Prostate gland (tissue), 2 donors: Measurements from ENCODE around the gene DUS3L. TPM values are rescaled to one million over a fixed set of nuclear protein-coding genes. Genes with fewer than 3 reads are reported as not detected.

Experiments
- DNase-seq: peaks from one replicate; pipeline ENCODE4 v3.0.0-alpha.2; 2019; ENCODE audit warnings: low spot score
- H3K27ac ChIP-seq, 2 donors: fragments of 200-600 bp; sonication (generic); 2 replicates each; pipeline ENCODE4 v1.5.1; 2017 to 2019
- H3K27me3 ChIP-seq: fragments of 200-600 bp; sonication (generic); replicated peaks from 2 replicates; pipeline ENCODE4 v1.5.1; 2019; ENCODE audit not compliant: insufficient read depth
- H3K36me3 ChIP-seq, 2 donors: fragments of 200-600 bp; sonication (generic); 1 replicate in 1 of 2; 2 replicates in 1 of 2; pipeline versions ENCODE4 v1.5.1 to v1.8.1; 2017 to 2019
- H3K4me1 ChIP-seq: fragments of 200-600 bp; sonication (generic); replicated peaks from 2 replicates; pipeline ENCODE4 v1.5.1; 2019
- H3K4me3 ChIP-seq, 2 donors: fragments of 200-600 bp; sonication (generic); 2 replicates each; pipeline ENCODE4 v1.5.1; 2017 to 2019
- H3K9me3 ChIP-seq: fragments of 200-600 bp; sonication (generic); 2 replicates; pipeline ENCODE4 v1.5.1; 2017
- POLR2A ChIP-seq: fragments of 450-650 bp; IDR thresholded peaks from one replicate; pipeline ENCODE4 v1.6.1; 2016; ENCODE audit warnings: antibody characterized with exemption, mild to moderate bottlenecking
- POLR2AphosphoS5 ChIP-seq: sonication (generic); formaldehyde crosslinking; IDR thresholded peaks from one replicate; pipeline ENCODE4 v1.6.1; 2017; ENCODE audit warnings: antibody characterized with exemption
- WGBS: methylation state at CpG from one replicate; pipeline ENCODE4 v1.1.5; 2018; 5-methylcytosine and 5-hydroxymethylcytosine counted together
- intact Hi-C: fragments of 100-400 bp; cut with DNase I; formaldehyde crosslinking; loops from one replicate; pipeline ENCODE4 v1.14.2; 2022
- total RNA-seq, 2 donors: library from RNA; depleted of rRNA; stranded (reverse); fragments of >200 nt; gene quantifications; one replicate each; pipeline ENCODE4 v1.1.0, GENCODE V29; 2016
- TF ChIP-seq, protein P1 (sequence below), 4 experiments: fragments of 200-600 bp in 2 of 4; fragments of 450-650 bp in 2 of 4; sonication (generic) in 2 of 4; IDR thresholded peaks; 1 replicate in 3 of 4; 2 replicates in 1 of 4; pipeline ENCODE4 v1.5.1; 2016 to 2019; ENCODE audit warnings: antibody characterized with exemption in 4 of 4, mild to moderate bottlenecking in 2 of 4, moderate library complexity in 2 of 4

DUS3L gene
- total RNA-seq, 2 donors from 2014 or later, result 43.8 to 57.5 TPM

DNA sequence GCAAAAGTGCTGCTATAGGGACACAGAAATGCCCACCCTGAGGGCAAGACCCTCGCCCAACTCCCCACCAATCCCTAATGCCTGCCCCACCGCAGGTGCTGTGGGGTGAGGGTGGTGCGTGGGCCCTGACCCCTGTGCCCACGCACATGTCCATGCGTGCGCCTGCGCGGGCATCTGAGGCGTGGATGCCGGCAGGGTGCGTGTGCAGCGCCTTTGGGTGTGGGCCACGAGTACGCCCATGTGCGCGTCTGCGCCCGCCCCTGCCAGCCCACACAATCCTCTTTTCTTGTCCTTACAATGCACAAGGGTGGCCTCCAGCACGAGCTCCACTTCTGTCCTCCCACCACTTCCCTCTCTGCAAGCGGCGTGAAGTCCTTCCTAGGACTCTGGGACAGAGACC lies 34.2 kb upstream of the DUS3L start:
- intact Hi-C loops, result no loop called here
- no peak for DNase-seq
- H3K27ac ChIP-seq, result no peak overlapping the region
- H3K9me3 ChIP-seq, result no peaks in the 10 kb centered on the region
- H3K4me3 ChIP-seq, result no peak overlapping the region
- TF ChIP-seq, protein P1, sequence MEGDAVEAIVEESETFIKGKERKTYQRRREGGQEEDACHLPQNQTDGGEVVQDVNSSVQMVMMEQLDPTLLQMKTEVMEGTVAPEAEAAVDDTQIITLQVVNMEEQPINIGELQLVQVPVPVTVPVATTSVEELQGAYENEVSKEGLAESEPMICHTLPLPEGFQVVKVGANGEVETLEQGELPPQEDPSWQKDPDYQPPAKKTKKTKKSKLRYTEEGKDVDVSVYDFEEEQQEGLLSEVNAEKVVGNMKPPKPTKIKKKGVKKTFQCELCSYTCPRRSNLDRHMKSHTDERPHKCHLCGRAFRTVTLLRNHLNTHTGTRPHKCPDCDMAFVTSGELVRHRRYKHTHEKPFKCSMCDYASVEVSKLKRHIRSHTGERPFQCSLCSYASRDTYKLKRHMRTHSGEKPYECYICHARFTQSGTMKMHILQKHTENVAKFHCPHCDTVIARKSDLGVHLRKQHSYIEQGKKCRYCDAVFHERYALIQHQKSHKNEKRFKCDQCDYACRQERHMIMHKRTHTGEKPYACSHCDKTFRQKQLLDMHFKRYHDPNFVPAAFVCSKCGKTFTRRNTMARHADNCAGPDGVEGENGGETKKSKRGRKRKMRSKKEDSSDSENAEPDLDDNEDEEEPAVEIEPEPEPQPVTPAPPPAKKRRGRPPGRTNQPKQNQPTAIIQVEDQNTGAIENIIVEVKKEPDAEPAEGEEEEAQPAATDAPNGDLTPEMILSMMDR (IDR thresholded peaks at IDR 0.05), result no peak
- TF ChIP-seq POLR2AphosphoS5, result no peak
- no peak for TF ChIP-seq POLR2A
- no peaks in the 10 kb centered on the region for H3K36me3 ChIP-seq
- WGBS, result 77% methylated on average over 21 of the region's 21 CpGs
- no peaks in the 10 kb centered on the region for H3K4me1 ChIP-seq
- no peaks in the 10 kb centered on the region for H3K27me3 ChIP-seq

DNA sequence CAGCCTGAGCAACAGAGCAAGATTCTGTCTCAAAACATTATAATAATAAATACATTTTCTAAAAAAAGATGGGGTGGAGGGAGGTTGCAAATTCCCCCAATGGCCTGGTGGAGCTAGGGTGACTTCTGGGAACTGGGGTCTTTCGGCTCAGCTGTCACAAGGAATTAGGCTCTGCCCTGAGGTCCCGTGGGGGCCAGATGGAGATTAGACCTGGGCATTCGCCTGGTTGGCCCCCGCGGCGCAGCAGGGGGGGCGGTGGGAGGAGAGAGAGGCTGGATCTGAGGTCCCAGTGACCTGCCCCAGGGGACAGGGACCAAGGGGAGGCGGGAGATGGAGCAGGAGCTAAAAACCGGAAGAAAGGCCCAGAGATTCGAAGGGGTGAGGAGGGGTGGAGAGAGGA lies 33.8 kb upstream of the DUS3L start:
- intact Hi-C loops, result no loop called here
- Histone ChIP-seq H3K27ac (no peak overlapping the region), H3K4me1 (no peaks in the 10 kb centered on the region), H3K36me3 (no peaks in the 10 kb centered on the region), H3K9me3 (no peaks in the 10 kb centered on the region), H3K4me3 (no peak overlapping the region), H3K27me3 (no peaks in the 10 kb centered on the region)
- WGBS, result 92% methylated on average over 10 of the region's 10 CpGs
- TF ChIP-seq, protein P1 (IDR thresholded peaks at IDR 0.05), result no peak
- TF ChIP-seq POLR2AphosphoS5 (no peak), POLR2A (no peak)
- DNase-seq, result no peak

DNA sequence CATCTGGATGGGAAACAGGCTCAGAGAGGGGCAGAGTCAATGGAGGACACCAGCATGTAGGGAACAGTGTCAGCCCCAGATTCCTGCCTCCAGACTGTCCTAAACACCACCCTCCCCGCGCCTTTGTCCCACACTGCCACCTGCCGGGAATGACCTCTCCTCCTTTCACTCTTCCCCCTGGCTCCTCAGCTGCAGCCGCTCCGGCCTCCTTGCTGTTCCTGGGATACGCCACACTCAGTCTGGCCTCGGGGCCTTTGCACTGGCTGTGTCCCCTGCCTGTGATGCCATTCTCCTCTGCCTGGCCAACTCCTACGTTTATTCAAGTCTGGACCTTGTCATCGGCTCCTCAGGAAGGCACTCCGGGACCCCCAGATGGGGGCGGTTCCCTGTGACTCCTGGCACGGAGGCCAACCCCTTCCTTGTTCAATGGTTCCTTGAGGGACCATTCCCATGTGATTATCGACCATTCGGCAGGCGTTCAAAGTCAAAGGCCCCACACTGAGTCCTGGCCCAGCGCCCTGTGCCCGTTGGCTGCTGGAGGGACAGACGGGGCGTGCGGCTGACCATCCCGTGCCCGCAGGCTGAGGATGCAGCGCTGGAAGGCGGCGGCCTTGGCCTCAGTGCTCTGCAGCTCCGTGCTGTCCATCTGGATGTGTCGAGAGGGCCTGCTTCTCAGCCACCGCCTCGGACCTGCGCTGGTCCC lies 32.8 kb upstream of the DUS3L start:
- no peak for DNase-seq
- Histone ChIP-seq H3K4me3 (no peak overlapping the region), H3K9me3 (no peaks in the 10 kb centered on the region), H3K36me3 (no peaks in the 10 kb centered on the region), H3K4me1 (no peaks in the 10 kb centered on the region), H3K27me3 (no peaks in the 10 kb centered on the region), H3K27ac (no peak overlapping the region)
- TF ChIP-seq POLR2AphosphoS5 (no peak), POLR2A (no peak)
- TF ChIP-seq, protein P1 (IDR thresholded peaks at IDR 0.05), result no peak
- 83% methylated on average over 30 of the region's 30 CpGs for WGBS
- intact Hi-C loops, result no loop called here

DNA sequence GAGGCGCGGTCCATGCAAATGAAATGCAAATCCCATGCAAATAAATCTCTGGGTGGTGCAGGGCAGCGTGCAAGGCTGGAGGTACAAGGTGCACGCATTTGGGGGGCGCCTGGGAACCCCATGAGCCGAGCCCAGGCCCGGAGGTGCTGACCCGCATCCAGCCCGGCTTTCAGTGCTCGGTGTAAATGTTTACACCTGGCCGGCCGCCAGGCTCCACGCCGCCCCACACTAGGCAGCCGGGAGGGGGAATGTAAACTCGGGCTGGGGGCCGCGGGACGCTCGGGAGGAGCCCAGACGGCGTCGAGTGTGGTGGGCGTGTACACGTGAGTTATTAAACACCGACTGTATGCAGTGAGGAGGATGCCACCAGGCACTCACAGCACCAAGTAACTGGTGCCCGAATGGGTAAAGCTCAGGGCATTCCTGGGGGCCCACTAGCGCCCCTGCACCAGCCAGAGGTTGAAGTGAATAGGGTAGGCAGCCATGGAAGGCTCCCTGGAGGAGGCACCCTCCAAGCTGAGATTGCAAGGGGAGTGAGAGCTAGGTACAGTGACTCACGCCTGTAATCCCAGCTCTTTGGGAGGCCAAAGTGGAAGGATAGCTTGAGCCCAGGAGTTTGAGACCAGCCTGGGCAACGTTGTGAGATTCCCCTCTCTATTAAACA lies 31.4 kb upstream of the DUS3L start:
- Histone ChIP-seq H3K9me3 (no peaks in the 10 kb centered on the region), H3K27ac (no peak overlapping the region), H3K27me3 (no peaks in the 10 kb centered on the region), H3K36me3 (no peaks in the 10 kb centered on the region), H3K4me3 (no peak overlapping the region), H3K4me1 (no peaks in the 10 kb centered on the region)
- TF ChIP-seq POLR2A (no peak), POLR2AphosphoS5 (no peak)
- TF ChIP-seq, protein P1 (IDR thresholded peaks at IDR 0.05), result no peak
- intact Hi-C loops, result no loop called here
- no peak for DNase-seq
- 29% methylated on average over 30 of the region's 30 CpGs for WGBS
